ENCODE results near the gene DVL1. TPM values are rescaled to one million over a fixed set of nuclear protein-coding genes. Genes with fewer than 3 reads are reported as not detected.

DVL1 gene
- total RNA-seq, 1 experiment from 2014 or later, result 71.0 TPM

DNA sequence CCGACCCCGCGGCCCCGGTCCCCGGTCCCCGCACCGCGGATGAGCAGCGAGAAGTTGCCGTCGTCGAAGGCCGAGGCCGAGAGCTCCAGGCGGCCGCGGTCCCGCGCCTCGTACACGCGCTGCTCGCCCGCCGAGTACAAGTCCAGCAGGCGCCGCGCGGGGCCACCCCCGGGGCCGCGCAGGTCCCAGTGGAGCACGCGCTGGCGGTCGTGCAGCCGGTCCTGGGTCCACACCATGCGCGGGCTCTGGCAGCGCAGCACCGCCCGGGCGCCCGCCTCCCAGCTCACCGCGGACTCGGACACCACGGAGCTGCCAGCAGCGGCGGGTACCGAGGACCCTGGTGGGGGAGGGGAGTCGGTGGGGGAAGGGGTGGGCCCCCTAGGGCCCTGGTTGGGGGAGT, 6.2 kb upstream of the DVL1 start:
- Mint-ChIP-seq H3K27me3 (ENCODE audit: low read depth) (peaks cover 37% of the 10 kb centered on the region), H3K4me3 (no peak overlapping the region), H3K4me1 (peaks cover 27 to 52% of the 10 kb centered on the region in 2 experiments), H3K9me3 (no peaks in the 10 kb centered on the region), H3K27ac (no peak overlapping the region), H3K36me3 (ENCODE audit: insufficient read depth in 1 of 3, low read depth in 3 of 3) (peaks cover 0 to 8% (median 2%) of the 10 kb centered on the region in 3 experiments; a peak in 1 of 7 replicates)
- Histone ChIP-seq H3K9ac (ENCODE audit: extremely low read depth, insufficient read length, low read length) (no peak overlapping the region), H3K23me2 (ENCODE audit: insufficient read length, low read depth, low read length, poor library complexity, severe bottlenecking) (peaks cover 7% of the 10 kb centered on the region), H4K5ac (ENCODE audit: insufficient read length, low read depth, low read length) (no peak overlapping the region), H2AFZ (ENCODE audit: low read length) (no peak overlapping the region), H2BK5ac (ENCODE audit: insufficient read length, low read length) (no peak overlapping the region), H3K14ac (ENCODE audit: insufficient read depth, low read length) (no peak overlapping the region), H2AK5ac (ENCODE audit: insufficient read length, low read length) (no peak overlapping the region), H4K8ac (replicated peaks; ENCODE audit: insufficient read length, low read depth, low read length) (no peak overlapping the region), H2BK15ac (ENCODE audit: low read depth, low read length) (no peak overlapping the region), H3T11ph (ENCODE audit: low read length) (no peak overlapping the region), H4K91ac (ENCODE audit: insufficient read length, low read depth, low read length) (no peak overlapping the region), H3K56ac (ENCODE audit: insufficient read length, low read depth, low read length) (no peak overlapping the region), H2BK120ac (ENCODE audit: low read depth, low read length, poor library complexity, severe bottlenecking) (no peak overlapping the region), H4K20me1 (ENCODE audit: control insufficient read depth, insufficient read depth, insufficient read length) (no peaks in the 10 kb centered on the region), H3K27me3 (ENCODE audit: insufficient read depth, low read length) (peaks cover 4% of the 10 kb centered on the region; the same call in 1 of the 2 replicates), H2BK12ac (ENCODE audit: insufficient read length, low read depth, low read length) (no peak overlapping the region), H3K27ac (ENCODE audit: insufficient read length, low read depth, low read length) (no peak overlapping the region), H3K4me1 (ENCODE audit: insufficient read depth, low read length) (no peaks in the 10 kb centered on the region; the same call in 1 of the 2 replicates), H3K23ac (ENCODE audit: insufficient read length, low read depth, low read length) (no peak overlapping the region), H3K9me3 (ENCODE audit: control insufficient read depth, low read depth, low read length) (no peaks in the 10 kb centered on the region), H3K79me1 (ENCODE audit: insufficient read depth, low read depth, low read length, poor library complexity, severe bottlenecking) (no peaks in the 10 kb centered on the region), H3K4me2 (ENCODE audit: insufficient read depth, insufficient read length, low read length) (peak overlapping the region; percentile 62), H3K79me2 (ENCODE audit: insufficient read depth, low read length) (no peaks in the 10 kb centered on the region), H3K4ac (ENCODE audit: low read depth, low read length) (no peak overlapping the region), H2BK20ac (ENCODE audit: low read depth, low read length, poor library complexity, severe bottlenecking) (no peak overlapping the region), H3K18ac (ENCODE audit: insufficient read length, low read depth, low read length) (no peak overlapping the region)
- no CpG with 5 or more reads among the region's 52 CpGs for WGBS (ENCODE audit: extremely low coverage, insufficient read length, low lambda C conversion rate)
- TF ChIP-seq, protein P1, sequence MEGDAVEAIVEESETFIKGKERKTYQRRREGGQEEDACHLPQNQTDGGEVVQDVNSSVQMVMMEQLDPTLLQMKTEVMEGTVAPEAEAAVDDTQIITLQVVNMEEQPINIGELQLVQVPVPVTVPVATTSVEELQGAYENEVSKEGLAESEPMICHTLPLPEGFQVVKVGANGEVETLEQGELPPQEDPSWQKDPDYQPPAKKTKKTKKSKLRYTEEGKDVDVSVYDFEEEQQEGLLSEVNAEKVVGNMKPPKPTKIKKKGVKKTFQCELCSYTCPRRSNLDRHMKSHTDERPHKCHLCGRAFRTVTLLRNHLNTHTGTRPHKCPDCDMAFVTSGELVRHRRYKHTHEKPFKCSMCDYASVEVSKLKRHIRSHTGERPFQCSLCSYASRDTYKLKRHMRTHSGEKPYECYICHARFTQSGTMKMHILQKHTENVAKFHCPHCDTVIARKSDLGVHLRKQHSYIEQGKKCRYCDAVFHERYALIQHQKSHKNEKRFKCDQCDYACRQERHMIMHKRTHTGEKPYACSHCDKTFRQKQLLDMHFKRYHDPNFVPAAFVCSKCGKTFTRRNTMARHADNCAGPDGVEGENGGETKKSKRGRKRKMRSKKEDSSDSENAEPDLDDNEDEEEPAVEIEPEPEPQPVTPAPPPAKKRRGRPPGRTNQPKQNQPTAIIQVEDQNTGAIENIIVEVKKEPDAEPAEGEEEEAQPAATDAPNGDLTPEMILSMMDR (conservative IDR thresholded peaks at IDR 0.05), result no peak
- DNase-seq, result no peak
